Measurements from ENCODE around the gene FAM193B.
"Not testable (repeated sequence)": the region's sequence is repeated elsewhere in the genome, so short reads cannot be mapped to it uniquely, and the experiment has no call there.

The FAM193B gene

GRCh38 chr5:177499842-177500241 lies 54.5 kb downstream of the FAM193B start:
- no peak for DNase-seq

- no peak for DNase-seq
These were observed 56.2 kb downstream of the FAM193B start for GRCh38 chr5:177498013-177498787.

- DNase-seq: peak in 12 of 14 donors; percentile 13 to 83 (median 68)
These were observed 56.9 kb downstream of the FAM193B start, which contains the start of gene PDLIM7 for GRCh38 chr5:177497292-177498012. Gene PDLIM7 (minus strand): TSS chr5:177497604. CDS start chr5:177496512, 1,092 bp downstream.

GRCh38 chr5:177496727-177497291 lies 57.6 kb downstream of the FAM193B start:
- DNase-seq: peak in 1 of 14 donors; percentile 46

GRCh38 chr5:177496070-177496726 lies 58.2 kb downstream of the FAM193B start:
- no peak for DNase-seq

- no peak for DNase-seq
These were observed 58.9 kb downstream of the FAM193B start for GRCh38 chr5:177495243-177496060.

GRCh38 chr5:177494346-177495195 lies 59.8 kb downstream of the FAM193B start:
- DNase-seq: peak in 1 of 14 donors; percentile 57

- no peak for DNase-seq
These were observed 60.5 kb downstream of the FAM193B start for GRCh38 chr5:177493795-177494345.

GRCh38 chr5:177492841-177493240 lies 61.5 kb downstream of the FAM193B start:
- no peak for DNase-seq

- no peak for DNase-seq
These were observed 62.2 kb downstream of the FAM193B start for GRCh38 chr5:177491983-177492746.

GRCh38 chr5:177491429-177491945 lies 62.9 kb downstream of the FAM193B start:
- DNase-seq: no peak

GRCh38 chr5:177490992-177491391 lies 63.4 kb downstream of the FAM193B start:
- no peak for DNase-seq

GRCh38 chr5:177490311-177490991 lies 63.9 kb downstream of the FAM193B start:
- DNase-seq: peak in 1 of 14 donors; percentile 60

GRCh38 chr5:177489119-177489716 lies 65.1 kb downstream of the FAM193B start:
- no peak for DNase-seq

- DNase-seq: no peak
These were observed 66.4 kb downstream of the FAM193B start for GRCh38 chr5:177487975-177488374.

- no peak for DNase-seq
These were observed 67.2 kb downstream of the FAM193B start for GRCh38 chr5:177487144-177487543.

GRCh38 chr5:177486256-177486655 lies 68.1 kb downstream of the FAM193B start:
- no peak for DNase-seq

GRCh38 chr5:177485753-177486152 lies 68.6 kb downstream of the FAM193B start:
- not testable (repeated sequence) for DNase-seq

All from C1 segment of cervical spinal cord (tissue), 14 donors.